HepG2 (cell line): Measurements from ENCODE around the gene IGSF21. TPM values are rescaled to one million over a fixed set of nuclear protein-coding genes. Genes with fewer than 3 reads are reported as not detected.

Experiments
- CREBL2 ChIP-seq: sonication (generic); formaldehyde crosslinking; IDR thresholded peaks from 2 replicates; pipeline ENCODE4 v1.8.1; 2023; ENCODE audit warnings: missing genetic modification reagents, mild to moderate bottlenecking, borderline replicate concordance
- HMGXB4 ChIP-seq, 2 experiments: sonication (generic) in 1 of 2; formaldehyde crosslinking in 1 of 2; IDR thresholded peaks; 2 replicates each; pipeline versions ENCODE4 v1.4.0 to v1.6.1; 2018 to 2020; ENCODE audit warnings: missing genetic modification reagents in 2 of 2, borderline replicate concordance in 1 of 2, low read depth in 1 of 2, mild to moderate bottlenecking in 1 of 2, missing biosample characterization in 1 of 2
- HNF1A ChIP-seq, 2 experiments: sonication (generic) in 1 of 2; formaldehyde crosslinking in 1 of 2; IDR thresholded peaks; 2 replicates each; pipeline versions ENCODE4 v1.4.0 to v1.6.1; 2016 to 2020; ENCODE audit warnings: borderline replicate concordance in 1 of 2, low read depth in 1 of 2, mild to moderate bottlenecking in 1 of 2, missing genetic modification reagents in 1 of 2
- HNRNPUL1 ChIP-seq: fragments of 200-400 bp; formaldehyde crosslinking; IDR thresholded peaks from 2 replicates; pipeline ENCODE4 v1.6.1; 2017; ENCODE audit warnings: low read depth, mild to moderate bottlenecking, low read length, moderate library complexity
- MAF1 ChIP-seq: sonication (generic); formaldehyde crosslinking; IDR thresholded peaks from 2 replicates; pipeline ENCODE4 v1.5.0; 2020; ENCODE audit warnings: missing genetic modification reagents, borderline replicate concordance
- NFIC ChIP-seq: IDR thresholded peaks from 2 replicates; pipeline ENCODE4 v1.6.1; 2012; ENCODE audit warnings: mild to moderate bottlenecking, low read length, inconsistent platforms
- PBX2 ChIP-seq: IDR thresholded peaks from 2 replicates; pipeline ENCODE4 v1.6.1; 2016; ENCODE audit warnings: control low read depth
- SAFB2 ChIP-seq: sonication (generic); formaldehyde crosslinking; IDR thresholded peaks from 2 replicates; pipeline ENCODE4 v1.5.1; 2020; ENCODE audit warnings: missing genetic modification reagents, low read depth, mild to moderate bottlenecking, borderline replicate concordance
- TFDP2 ChIP-seq: sonication (generic); formaldehyde crosslinking; IDR thresholded peaks from 2 replicates; pipeline ENCODE4 v1.4.0; 2020; ENCODE audit warnings: missing genetic modification reagents
- ZBTB25 ChIP-seq: IDR thresholded peaks from 2 replicates; pipeline ENCODE4 v1.6.1; 2018; ENCODE audit warnings: missing genetic modification reagents
- ZFP36L1 ChIP-seq: sonication (generic); formaldehyde crosslinking; IDR thresholded peaks from 2 replicates; pipeline ENCODE4 v1.8.0; 2022; ENCODE audit warnings: mild to moderate bottlenecking, missing genetic modification reagents, moderate library complexity
- ZFP82 ChIP-seq: sonication (generic); formaldehyde crosslinking; IDR thresholded peaks from 2 replicates; pipeline ENCODE4 v1.5.1; 2020; ENCODE audit warnings: mild to moderate bottlenecking, missing genetic modification reagents, borderline replicate concordance
- ZMYM2 ChIP-seq: sonication (generic); formaldehyde crosslinking; IDR thresholded peaks from 2 replicates; pipeline ENCODE4 v1.8.0; 2022; ENCODE audit warnings: mild to moderate bottlenecking, missing genetic modification reagents
- ZNF205 ChIP-seq: IDR thresholded peaks from 2 replicates; pipeline ENCODE4 v1.6.1; 2018; ENCODE audit warnings: missing biosample characterization, missing genetic modification reagents
- ZNF24 ChIP-seq: fragments of 450-650 bp; IDR thresholded peaks from 2 replicates; pipeline ENCODE4 v1.6.1; 2017; ENCODE audit warnings: antibody characterized with exemption, mild to moderate bottlenecking
- ZNF296 ChIP-seq: sonication (generic); formaldehyde crosslinking; conservative IDR thresholded peaks from 2 replicates; pipeline ENCODE4 v1.5.0; 2020; ENCODE audit warnings: mild to moderate bottlenecking, missing genetic modification reagents
- ZSCAN9 ChIP-seq: IDR thresholded peaks from 2 replicates; pipeline ENCODE4 v1.6.1; 2016; ENCODE audit warnings: borderline replicate concordance
- ZZZ3 ChIP-seq: sonication (generic); formaldehyde crosslinking; IDR thresholded peaks from 2 replicates; pipeline ENCODE4 v1.4.0; 2020; ENCODE audit warnings: missing genetic modification reagents, mild to moderate bottlenecking, borderline replicate concordance
- polyA plus RNA-seq, 8 experiments: library from polyadenylated mRNA; depleted of rRNA in 3 of 8; stranded (reverse) in 7 of 8; unstranded in 1 of 8; fragments of >200 nt; fragmentation: Illumina TruSeq in 4 of 8; extraction: Trizol in 4 of 8; gene quantifications; 2 replicates each; pipeline versions ENCODE4 v1.2.1 to v1.2.3, GENCODE V29; 2011 to 2016; ENCODE audit warnings: low read depth in 4 of 8, missing spikeins in 1 of 8, mixed read lengths in 1 of 8; ENCODE audit not compliant: insufficient read depth in 1 of 8
- total RNA-seq, 5 experiments: library from RNA; depleted of rRNA; stranded (reverse); fragments of >200 nt; fragmentation: Illumina TruSeq; extraction: Trizol; gene quantifications; 2 replicates each; pipeline ENCODE4 v1.2.3, GENCODE V29; 2016; ENCODE audit warnings: low read depth in 1 of 5

The IGSF21 gene
- total and polyA plus RNA-seq, 2 of the 13 experiments (the other 11 are each of a cell fraction or from before 2014, with no cell fraction given) = not detected

- TF ChIP-seq HMGXB4 (CRISPR knock-in tag; IDR thresholded peaks at IDR 0.05; ENCODE audit: borderline replicate concordance in 1 of 2, low read depth in 1 of 2) (no peak), CREBL2 (CRISPR knock-in tag) (no peak), PBX2 (CRISPR knock-in tag) (no peak), ZFP36L1 (CRISPR knock-in tag) (no peak), HNRNPUL1 (no peak), ZNF24 (no peak), HNF1A (IDR thresholded peaks at IDR 0.05; ENCODE audit: low read depth) (no peak), HNF1A (CRISPR knock-in tag; IDR thresholded peaks at IDR 0.05; ENCODE audit: borderline replicate concordance) (no peak), ZFP82 (CRISPR knock-in tag) (no peak), ZSCAN9 (0 out of 2 replicates have a peak, but pooled peaks have one; percentile 58), TFDP2 (CRISPR knock-in tag) (no peak), ZMYM2 (CRISPR knock-in tag) (no peak), MAF1 (peak; percentile 43; the same call in 1 of the 2 replicates), NFIC (no peak), ZBTB25 (CRISPR knock-in tag) (0 out of 2 replicates have a peak, but pooled peaks have one; percentile 37), ZNF205 (CRISPR knock-in tag) (no peak), SAFB2 (CRISPR knock-in tag) (no peak), ZZZ3 (CRISPR knock-in tag) (no peak), ZNF296 (CRISPR knock-in tag) (no peak)
Observed at GRCh38 chr1:18256282-18257235, 149.0 kb downstream of the IGSF21 start (continued).
